22Rv1 (cell line): ENCODE measurements around the gene HSPA1A.

Experiments used
- CTCF ChIP-seq: fragments of 450-650 bp; IDR thresholded peaks from 2 replicates; pipeline ENCODE4 v1.5.1; 2017; ENCODE audit warnings: mild to moderate bottlenecking
- ZFX ChIP-seq: fragments of 450-650 bp; IDR thresholded peaks from 2 replicates; pipeline ENCODE4 v1.6.1; 2017; ENCODE audit warnings: antibody characterized with exemption, borderline replicate concordance

GRCh38 chr6:31831350-31832215, 16.2 kb downstream of the HSPA1A start:
- TF ChIP-seq CTCF, result no peak
- TF ChIP-seq ZFX, result no peak
